Muscle of leg (tissue), 16 donors: ENCODE measurements around the gene PHB1. TPM values are rescaled to one million over a fixed set of nuclear protein-coding genes. Genes with fewer than 3 reads are reported as not detected.

Experiments
- DNase-seq: peaks from one replicate; pipeline ENCODE4 v3.0.0; 2013
- H3K27ac ChIP-seq: one replicate; pipeline ENCODE4 v1.5.1; 2013; ENCODE audit warnings: mild to moderate bottlenecking, low read length, control low read depth
- H3K27me3 ChIP-seq: one replicate; pipeline ENCODE4 v1.6.1; 2013; ENCODE audit warnings: low read length; ENCODE audit not compliant: control insufficient read depth, insufficient read depth
- H3K36me3 ChIP-seq: one replicate; pipeline ENCODE4 v1.6.1; 2013; ENCODE audit warnings: low read length; ENCODE audit not compliant: control insufficient read depth, insufficient read depth
- H3K4me1 ChIP-seq: one replicate; pipeline ENCODE4 v1.6.1; 2013; ENCODE audit warnings: low read length; ENCODE audit not compliant: control insufficient read depth, insufficient read depth
- H3K4me3 ChIP-seq: one replicate; pipeline ENCODE4 v1.5.1; 2013; ENCODE audit warnings: low read length, control low read depth
- H3K9me3 ChIP-seq: replicated peaks from 2 replicates; pipeline ENCODE4 v1.6.1; 2013; ENCODE audit warnings: low read depth, low read length; ENCODE audit not compliant: control insufficient read depth
- WGBS: methylation state at CpG from one replicate; pipeline ENCODE4 v1.1.5; 2013; ENCODE audit warnings: missing lambda C conversion rate; ENCODE audit not compliant: insufficient coverage; 5-methylcytosine and 5-hydroxymethylcytosine counted together
- long read RNA-seq, 11 donors: transcript quantifications; one replicate each; lab custom pipeline, GENCODE V29; 2026
- polyA plus RNA-seq, 8 donors: library from polyadenylated mRNA; unstranded; fragments of 120-200 nt; gene quantifications; one replicate each; pipeline versions ENCODE4 v1.2.1 to v1.2.3, GENCODE V29; 2013; ENCODE audit warnings: inconsistent platforms in 1 of 8, low replicate concordance in 1 of 8; ENCODE audit not compliant: insufficient read length in 8 of 8, insufficient read depth in 1 of 8
- total RNA-seq: library from RNA; stranded (reverse); fragments of 120-200 nt; gene quantifications from one replicate; pipeline ENCODE4 v1.2.4, GENCODE V29; 2013

The PHB1 gene
- total RNA-seq (111 TPM), polyA plus RNA-seq (100 to 1,000 TPM; 141 to 178 (median 150) TPM)
- long read RNA-seq, donor 1, transcript PHB-201 (7 exons, 1,832 nt) = major isoform, 29 of 44 reads
- long read RNA-seq, donor 1, partial matches to known transcripts = 13 of 44 reads
- long read RNA-seq, donor 1, other reads (novel, unspliced or antisense) = 0 of 44 reads
- long read RNA-seq, donor 2, transcript PHB-201 (7 exons, 1,832 nt) = major isoform, 5 of 7 reads
- long read RNA-seq, donor 2, partial matches to known transcripts = 0 of 7 reads
- long read RNA-seq, donor 2, other reads (novel, unspliced or antisense) = 0 of 7 reads
- long read RNA-seq, donor 3, transcript PHB-201 (7 exons, 1,832 nt) = major isoform, 68 of 103 reads
- long read RNA-seq, donor 3, partial matches to known transcripts = 32 of 103 reads
- long read RNA-seq, donor 3, other reads (novel, unspliced or antisense) = 0 of 103 reads
- long read RNA-seq, donor 4, transcript PHB-201 (7 exons, 1,832 nt) = major isoform, 42 of 45 reads
- long read RNA-seq, donor 4, partial matches to known transcripts = 0 of 45 reads
- long read RNA-seq, donor 4, other reads (novel, unspliced or antisense) = 0 of 45 reads
- long read RNA-seq, donor 5, transcript PHB-201 (7 exons, 1,832 nt) = major isoform, 159 of 287 reads
- long read RNA-seq, donor 5, partial matches to known transcripts = 121 of 287 reads
- long read RNA-seq, donor 5, other reads (novel, unspliced or antisense) = 0 of 287 reads
- long read RNA-seq, donor 6, transcript PHB-201 (7 exons, 1,832 nt) = major isoform, 142 of 217 reads
- long read RNA-seq, donor 6, transcript PHB-202 (5 exons, 847 nt) = minor isoform, 6 of 217 reads
- long read RNA-seq, donor 6, partial matches to known transcripts = 63 of 217 reads
- long read RNA-seq, donor 6, other reads (novel, unspliced or antisense) = 0 of 217 reads
- long read RNA-seq, donor 7, transcript PHB-201 (7 exons, 1,832 nt) = major isoform, 83 of 166 reads
- long read RNA-seq, donor 7, transcript PHB-202 (5 exons, 847 nt) = minor isoform, 6 of 166 reads
- long read RNA-seq, donor 7, partial matches to known transcripts = 66 of 166 reads
- long read RNA-seq, donor 7, other reads (novel, unspliced or antisense) = 5 of 166 reads
- long read RNA-seq, donor 8, transcript PHB-201 (7 exons, 1,832 nt) = major isoform, 55 of 70 reads
- long read RNA-seq, donor 8, transcript PHB-202 (5 exons, 847 nt) = minor isoform, 7 of 70 reads
- long read RNA-seq, donor 8, partial matches to known transcripts = 5 of 70 reads
- long read RNA-seq, donor 8, other reads (novel, unspliced or antisense) = 0 of 70 reads
- long read RNA-seq, donor 9, transcript PHB-201 (7 exons, 1,832 nt) = major isoform, 41 of 85 reads
- long read RNA-seq, donor 9, transcript PHB-202 (5 exons, 847 nt) = minor isoform, 9 of 85 reads
- long read RNA-seq, donor 9, partial matches to known transcripts = 26 of 85 reads
- long read RNA-seq, donor 9, other reads (novel, unspliced or antisense) = 0 of 85 reads
- long read RNA-seq, donor 10, transcript PHB-201 (7 exons, 1,832 nt) = major isoform, 72 of 98 reads
- long read RNA-seq, donor 10, transcript PHB-202 (5 exons, 847 nt) = minor isoform, 6 of 98 reads
- long read RNA-seq, donor 10, partial matches to known transcripts = 15 of 98 reads
- long read RNA-seq, donor 10, other reads (novel, unspliced or antisense) = 0 of 98 reads
- long read RNA-seq, donor 11, transcript PHB-201 (7 exons, 1,832 nt) = major isoform, 54 of 89 reads
- long read RNA-seq, donor 11, transcript PHB-211 (2 exons, 852 nt) = minor isoform, 5 of 89 reads
- long read RNA-seq, donor 11, partial matches to known transcripts = 26 of 89 reads
- long read RNA-seq, donor 11, other reads (novel, unspliced or antisense) = 0 of 89 reads

DNA sequence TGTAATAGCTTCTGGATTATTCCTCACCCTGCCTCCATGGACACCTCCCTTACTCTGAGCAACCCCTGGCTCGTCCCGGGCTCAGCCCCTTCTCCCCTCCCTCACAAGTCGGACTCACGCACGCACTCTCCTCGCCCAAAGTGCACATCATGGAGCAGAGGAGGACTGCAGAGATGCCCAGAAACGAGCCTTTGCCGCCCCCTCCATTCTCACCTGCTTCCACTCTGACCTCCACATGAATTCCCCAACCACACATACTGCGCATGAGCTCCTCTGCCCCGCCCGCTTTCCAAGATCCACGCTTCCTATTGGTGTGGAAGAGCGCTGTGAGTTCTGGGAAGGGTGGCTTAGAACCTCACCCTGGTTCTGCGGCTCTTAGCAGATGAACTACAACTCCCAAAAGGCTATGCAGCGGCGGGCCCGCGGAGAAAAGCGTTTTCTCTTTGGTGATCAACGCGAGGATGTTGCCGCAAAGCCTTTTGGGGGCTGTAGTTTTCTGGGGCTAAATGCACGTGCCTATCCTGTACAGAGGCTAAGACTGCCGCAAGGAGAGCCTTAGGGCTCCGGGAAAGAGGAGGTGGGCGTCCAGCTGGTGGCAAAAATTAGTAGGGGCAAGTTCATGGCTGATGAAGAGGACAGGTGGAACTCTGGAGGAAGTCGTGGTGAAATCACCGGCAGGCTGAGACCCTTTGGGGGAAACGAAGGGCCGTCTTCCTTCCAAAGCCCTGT lies at the start of gene PHB1:
TSS of gene PHB1 (minus strand) at position 261 of the 729 bp plus-strand sequence. CDS start 1,618 bp downstream, outside the sequence.
- no peaks in the 10 kb centered on the region for H3K9me3 ChIP-seq
- peak within 1 kb of the TSS; percentile 87 for H3K4me3 ChIP-seq
- DNase-seq = peak; percentile 100
- peak within 1 kb of the TSS; percentile 18 for H3K27ac ChIP-seq
- H3K36me3 ChIP-seq = peaks cover 32% of the 10 kb centered on the region
- WGBS = under 1% methylated on average over 24 of the region's 30 CpGs
- peaks cover 4% of the 10 kb centered on the region for H3K4me1 ChIP-seq
- no peaks in the 10 kb centered on the region for H3K27me3 ChIP-seq

DNA sequence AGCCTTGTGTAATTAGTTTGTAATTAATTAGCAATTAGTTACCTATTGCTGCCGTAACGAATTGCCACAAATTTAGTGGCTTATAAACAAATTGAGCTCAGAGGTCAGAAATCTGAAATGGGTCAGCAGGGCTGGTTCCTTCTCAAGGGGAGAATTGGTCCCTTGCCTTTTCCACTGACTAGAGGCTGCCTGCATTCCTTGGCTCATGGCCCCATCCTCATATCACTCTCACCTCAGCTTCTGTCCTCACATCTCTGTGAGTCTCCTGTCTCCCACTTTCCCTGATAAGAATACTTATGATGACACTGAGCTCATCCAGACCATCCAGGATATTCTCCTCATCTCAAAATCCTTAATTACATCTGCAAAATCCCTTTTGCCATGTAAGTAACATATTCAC lies 49.4 kb upstream of the PHB1 start:
- peaks cover 22% of the 10 kb centered on the region for H3K4me1 ChIP-seq
- H3K27me3 ChIP-seq = peaks cover 23% of the 10 kb centered on the region
- no peak for DNase-seq
- no CpG with 5 or more reads among the region's 2 CpGs for whole genome bisulfite sequencing
- peaks cover 7% of the 10 kb centered on the region for H3K9me3 ChIP-seq
- no peak overlapping the region for H3K4me3 ChIP-seq
- H3K36me3 ChIP-seq = no peaks in the 10 kb centered on the region
- no peak overlapping the region for H3K27ac ChIP-seq

DNA sequence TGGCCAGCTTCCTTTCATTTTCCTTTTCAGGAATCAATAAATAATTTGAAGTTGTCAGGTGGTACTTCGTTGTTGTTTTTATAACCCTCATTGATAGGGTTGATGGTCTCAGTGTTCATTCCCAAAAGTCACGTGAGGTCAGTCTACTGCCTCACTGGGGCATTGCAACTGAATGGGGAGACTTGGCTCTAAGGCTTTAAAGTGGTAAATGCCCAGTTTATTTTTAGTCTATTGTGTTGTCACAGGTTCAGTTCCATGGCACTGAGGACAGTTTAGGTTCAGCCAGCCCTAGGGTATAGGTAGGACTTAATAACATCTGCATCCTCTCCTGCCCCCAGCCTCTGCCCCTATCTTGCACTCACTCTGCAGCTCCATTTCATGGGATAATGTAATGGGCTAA lies 46.9 kb upstream of the PHB1 start:
- DNase-seq = no peak
- Histone ChIP-seq H3K27me3 (peaks cover 27% of the 10 kb centered on the region), H3K36me3 (no peaks in the 10 kb centered on the region), H3K4me3 (no peak overlapping the region), H3K4me1 (peaks cover 22% of the 10 kb centered on the region), H3K9me3 (peaks cover 7% of the 10 kb centered on the region), H3K27ac (no peak overlapping the region)
- 67% methylated on average over 2 of the region's 2 CpGs for WGBS

DNA sequence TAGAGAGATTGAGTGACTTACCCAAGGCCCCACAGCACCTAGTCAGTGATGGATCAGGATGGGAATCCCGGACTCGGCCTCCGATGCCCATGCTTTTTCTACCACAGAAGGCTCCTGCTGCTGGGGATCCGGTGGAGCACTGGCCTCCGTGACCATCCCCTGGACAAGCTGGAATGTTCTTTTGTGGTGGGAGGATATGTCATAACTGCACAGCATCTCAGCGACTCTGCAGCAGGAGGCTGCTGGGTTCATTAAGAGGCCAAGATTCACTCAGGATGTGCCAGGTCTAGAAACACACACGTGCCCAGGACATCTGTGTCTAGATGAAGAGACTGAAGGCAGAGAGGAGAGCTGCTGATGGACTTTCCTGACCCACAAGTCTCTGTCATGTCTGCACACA lies 45.7 kb upstream of the PHB1 start:
- Histone ChIP-seq H3K27ac (no peak overlapping the region), H3K4me1 (peaks cover 26% of the 10 kb centered on the region), H3K4me3 (no peak overlapping the region), H3K27me3 (peaks cover 25% of the 10 kb centered on the region), H3K36me3 (no peaks in the 10 kb centered on the region), H3K9me3 (peaks cover 7% of the 10 kb centered on the region)
- WGBS = 63% methylated on average over 4 of the region's 7 CpGs
- DNase-seq = no peak

DNA sequence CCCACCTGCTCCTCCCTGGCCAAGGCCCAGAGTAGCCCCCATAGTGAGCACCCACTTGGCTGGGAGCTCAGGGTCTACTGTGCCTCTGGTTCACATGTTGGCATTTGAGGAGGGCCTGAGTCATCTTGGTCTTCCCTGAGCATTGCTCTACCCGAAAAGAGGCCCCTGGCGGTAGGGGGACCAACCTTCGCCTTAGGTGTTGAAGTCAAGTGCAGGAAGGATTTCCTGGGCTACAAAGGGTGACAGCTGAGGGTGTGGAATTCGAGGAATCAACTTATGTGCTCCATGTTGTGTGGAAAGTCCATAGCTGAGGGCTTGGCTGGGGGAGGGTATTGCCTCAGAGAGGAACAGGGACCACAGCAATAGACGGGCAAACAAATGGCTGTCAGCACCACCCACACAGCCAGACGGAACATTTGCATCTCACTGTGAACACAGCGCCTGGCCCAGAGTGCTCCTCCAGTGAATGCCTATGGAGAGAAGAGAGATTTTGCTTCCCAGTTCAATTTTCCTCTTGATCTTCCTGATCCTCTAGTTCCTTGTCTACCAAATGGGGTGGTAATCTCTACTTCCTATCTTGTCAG lies 44.8 kb upstream of the PHB1 start:
- no peak for DNase-seq
- no peaks in the 10 kb centered on the region for H3K36me3 ChIP-seq
- WGBS = 54% methylated on average over 4 of the region's 7 CpGs
- peaks cover 27% of the 10 kb centered on the region for H3K4me1 ChIP-seq
- H3K9me3 ChIP-seq = peaks cover 7% of the 10 kb centered on the region
- H3K4me3 ChIP-seq = no peak overlapping the region
- H3K27ac ChIP-seq = no peak overlapping the region
- peaks cover 25% of the 10 kb centered on the region for H3K27me3 ChIP-seq

DNA sequence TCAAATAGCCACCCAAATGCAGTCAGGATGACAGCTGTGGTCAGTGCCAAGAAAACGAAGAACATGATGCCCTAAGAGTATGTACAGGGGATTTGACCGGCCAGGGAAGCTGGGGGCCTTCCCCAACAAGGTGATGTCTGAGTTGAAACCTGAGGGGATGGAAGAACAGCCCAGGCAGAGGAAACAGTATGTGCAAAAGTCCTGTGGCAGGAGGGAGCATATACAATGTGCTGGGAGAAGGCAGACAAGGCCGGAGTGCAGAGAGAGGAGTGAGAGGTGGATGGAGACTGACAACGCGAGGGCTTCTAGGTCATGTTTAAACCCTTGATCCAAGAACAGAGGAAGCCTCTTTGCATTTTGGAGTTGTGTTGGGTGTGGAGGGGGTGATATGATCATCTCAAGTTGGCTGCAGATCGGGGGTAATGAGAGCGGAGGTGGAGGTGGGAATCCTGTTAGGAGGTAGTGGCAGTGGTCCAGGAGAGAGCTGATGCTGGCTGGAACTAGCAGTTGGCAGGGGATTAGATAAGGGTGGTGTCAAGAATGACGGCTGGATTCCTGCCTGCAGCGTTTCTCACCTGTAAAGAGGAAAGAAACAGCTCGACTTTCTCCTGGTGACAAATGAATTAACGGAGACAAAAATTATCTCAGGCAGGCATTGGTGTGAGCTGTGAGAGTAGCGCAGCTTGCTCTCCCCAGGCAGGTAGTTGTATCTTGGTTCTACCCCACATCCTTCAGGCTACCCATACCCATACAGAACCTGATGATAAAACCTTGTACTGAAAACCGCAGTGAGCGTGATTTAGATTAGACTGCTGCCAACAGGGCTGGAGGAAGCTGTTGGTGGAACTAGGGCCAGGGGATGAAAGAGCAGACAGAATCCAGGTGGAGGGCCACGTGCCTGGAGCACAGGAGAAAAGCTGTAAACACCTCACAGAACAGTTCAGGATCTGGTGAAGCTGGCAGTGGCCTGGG lies 43.2 kb upstream of the PHB1 start:
- Histone ChIP-seq H3K36me3 (no peaks in the 10 kb centered on the region), H3K27me3 (peaks cover 27% of the 10 kb centered on the region), H3K27ac (no peak overlapping the region), H3K9me3 (no peaks in the 10 kb centered on the region), H3K4me1 (peaks cover 41% of the 10 kb centered on the region), H3K4me3 (no peak overlapping the region)
- WGBS = 61% methylated on average over 12 of the region's 15 CpGs
- DNase-seq = no peak

DNA sequence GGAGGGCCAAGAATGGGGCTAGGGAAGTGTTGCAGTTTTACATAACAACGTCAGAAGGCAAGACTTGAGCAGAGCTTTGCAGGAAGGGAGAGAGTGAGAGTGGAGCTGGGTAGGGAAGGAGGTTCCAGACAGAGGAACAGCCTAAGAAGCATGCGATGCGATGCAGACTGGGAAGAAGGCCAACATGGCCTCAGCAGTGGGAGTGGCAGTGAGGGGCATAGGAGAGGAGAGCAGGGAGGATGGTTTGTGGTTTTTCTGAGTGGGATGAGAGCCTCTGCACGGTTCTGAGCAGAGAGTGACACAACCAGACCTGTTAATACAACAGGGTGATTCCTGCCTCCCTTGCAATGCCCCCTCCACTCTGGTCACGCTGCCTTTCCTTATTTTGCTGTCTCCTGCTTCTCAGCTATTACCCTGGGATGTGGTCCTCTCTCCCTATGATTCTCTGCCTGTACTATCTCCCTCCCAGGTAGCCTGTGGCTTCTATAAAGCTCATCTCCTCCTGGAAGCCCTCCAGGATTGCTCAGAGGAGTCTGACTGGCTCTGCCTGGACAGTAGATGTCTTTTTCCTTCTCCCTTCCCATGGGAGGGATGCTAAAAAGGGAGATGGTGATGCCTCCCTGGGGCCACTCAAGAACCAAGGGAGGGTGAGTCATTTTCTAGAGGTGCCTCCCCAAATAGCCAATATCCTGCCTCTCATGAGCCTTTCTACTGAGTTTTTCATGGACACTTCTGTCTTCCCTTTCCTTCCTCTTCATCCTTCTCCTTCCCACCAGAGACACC lies 41.7 kb upstream of the PHB1 start:
- H3K4me3 ChIP-seq = no peak overlapping the region
- WGBS = 24% methylated on average over 5 of the region's 5 CpGs
- peak overlapping the region; percentile 35 for H3K27ac ChIP-seq
- peaks cover 24% of the 10 kb centered on the region for H3K27me3 ChIP-seq
- no peaks in the 10 kb centered on the region for H3K36me3 ChIP-seq
- H3K4me1 ChIP-seq = peaks cover 55% of the 10 kb centered on the region
- H3K9me3 ChIP-seq = no peaks in the 10 kb centered on the region
- peak; percentile 79 for DNase-seq
